ENCODE results near the gene TNNT2.

The TNNT2 gene

GRCh38 chr1:201395936-201396335 lies 18.5 kb upstream of the TNNT2 start:
- no peak overlapping the region for H3K4me3 ChIP-seq (ENCODE audit: low read length)
- no peak for TF ChIP-seq ZNF274 (IDR thresholded peaks at IDR 0.05; ENCODE audit: low read depth, low read length)

DNA sequence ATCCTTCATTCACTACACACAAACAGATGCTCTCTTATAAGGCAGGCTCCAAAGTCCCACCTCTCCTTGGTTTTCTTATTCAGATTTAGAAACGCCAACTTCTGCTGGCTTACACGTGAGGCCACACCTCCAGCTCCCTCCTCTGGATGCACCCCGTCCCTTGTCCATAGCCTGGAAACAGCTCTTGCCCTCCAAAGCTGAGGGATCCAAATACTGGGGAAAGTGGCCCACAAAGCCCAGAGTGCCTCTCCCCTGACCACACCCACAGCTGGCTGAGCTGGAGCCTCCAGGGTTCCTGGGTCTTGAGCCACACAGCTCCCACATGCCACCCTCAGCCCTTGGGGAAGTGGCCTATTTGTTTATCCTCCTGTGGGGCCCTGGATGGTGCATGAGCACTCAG lies 17.1 kb upstream of the TNNT2 start:
- TF ChIP-seq ZNF274 (IDR thresholded peaks at IDR 0.05; ENCODE audit: low read depth, low read length) = no peak

GRCh38 chr1:201393076-201393475 lies 15.6 kb upstream of the TNNT2 start:
- no peak for TF ChIP-seq ZNF274 (IDR thresholded peaks at IDR 0.05; ENCODE audit: low read depth, low read length)
- no peak overlapping the region for H3K4me3 ChIP-seq (ENCODE audit: low read length)

More for the DNA sequence above, 17.1 kb upstream of the TNNT2 start:
- H3K4me3 ChIP-seq (ENCODE audit: low read length) = no peak overlapping the region

DNA sequence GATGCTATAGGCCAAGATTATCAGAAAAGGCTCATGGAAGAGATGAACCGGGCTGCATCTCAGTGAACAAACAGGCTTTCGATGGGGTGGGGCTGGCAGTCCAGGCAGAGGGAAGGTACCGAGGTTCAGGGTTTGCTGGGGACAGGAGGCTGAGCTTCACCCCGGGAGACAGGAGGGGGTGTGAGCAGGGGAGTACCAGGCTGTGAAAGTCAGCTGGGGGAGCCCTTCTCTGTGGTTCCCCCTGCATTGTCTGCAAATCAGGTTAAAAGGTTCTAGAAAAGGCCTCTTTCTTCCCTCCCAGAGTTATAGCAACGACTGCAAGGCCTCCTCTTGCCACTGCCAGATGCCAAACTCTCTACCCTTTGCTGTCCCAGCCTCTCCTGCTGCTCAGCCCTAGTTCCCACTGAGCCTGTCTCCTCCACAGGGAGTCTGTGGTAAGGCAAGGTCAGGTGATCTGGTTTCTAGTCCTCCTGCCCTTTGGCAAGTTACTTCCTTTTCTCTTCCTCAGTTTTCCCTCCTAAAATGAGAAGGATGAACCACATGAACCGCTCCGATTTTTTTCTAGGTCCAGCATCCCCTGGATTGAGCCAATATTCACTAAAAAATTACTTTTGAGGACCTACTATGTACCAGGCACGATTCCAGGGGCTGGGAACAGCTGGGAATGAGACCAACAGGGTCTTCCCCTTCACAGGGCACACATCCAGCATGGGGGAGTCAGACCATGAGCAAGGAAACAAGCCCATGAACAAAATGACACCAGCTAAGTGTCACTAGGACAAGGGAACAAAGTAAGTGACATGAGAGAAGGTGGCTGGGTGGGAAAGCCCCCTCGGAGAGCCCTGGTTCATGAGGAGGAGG lies 14.4 kb upstream of the TNNT2 start:
- no peak overlapping the region for H3K4me3 ChIP-seq (ENCODE audit: low read length)
- no peak for TF ChIP-seq ZNF274 (IDR thresholded peaks at IDR 0.05; ENCODE audit: low read depth, low read length)

GRCh38 chr1:201391225-201391624 lies 13.7 kb upstream of the TNNT2 start:
- TF ChIP-seq ZNF274 (IDR thresholded peaks at IDR 0.05; ENCODE audit: low read depth, low read length) = no peak

DNA sequence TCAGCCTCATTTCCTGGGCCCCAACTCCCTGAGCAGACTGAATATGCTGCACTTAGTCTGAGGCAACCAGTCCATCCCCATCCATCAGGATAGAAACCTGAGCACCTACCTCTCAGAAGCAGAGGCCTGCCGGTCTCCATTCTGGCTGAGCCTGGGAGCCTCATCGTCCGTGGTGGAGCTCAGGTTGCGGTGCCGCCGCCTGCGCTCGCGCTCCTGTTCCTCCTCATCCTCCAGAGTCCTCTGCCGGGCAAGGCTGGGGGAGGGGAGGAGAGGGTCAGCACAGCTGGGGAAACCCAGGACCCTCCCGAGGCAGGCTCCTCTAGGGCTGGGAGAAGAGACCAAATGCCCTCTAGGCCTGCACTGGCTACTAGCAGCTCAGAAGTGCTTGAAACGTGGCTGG lies 11.6 kb upstream of the TNNT2 start:
- H3K4me3 ChIP-seq (ENCODE audit: low read length) = no peak overlapping the region

More at GRCh38 chr1:201391225-201391624, 13.7 kb upstream of the TNNT2 start:
- no peak overlapping the region for H3K4me3 ChIP-seq (ENCODE audit: low read length)

GRCh38 chr1:201386208-201386607 lies 8.7 kb upstream of the TNNT2 start:
- no peak overlapping the region for H3K4me3 ChIP-seq (ENCODE audit: low read length)
- TF ChIP-seq ZNF274 (IDR thresholded peaks at IDR 0.05; ENCODE audit: low read depth, low read length) = no peak

More for the DNA sequence above, 11.6 kb upstream of the TNNT2 start:
- no peak for TF ChIP-seq ZNF274 (IDR thresholded peaks at IDR 0.05; ENCODE audit: low read depth, low read length)

- TF ChIP-seq ZNF274 (IDR thresholded peaks at IDR 0.05; ENCODE audit: low read depth, low read length) = no peak
- no peak overlapping the region for H3K4me3 ChIP-seq (ENCODE audit: low read length)
Observed at GRCh38 chr1:201385299-201385891, 7.9 kb upstream of the TNNT2 start.

GRCh38 chr1:201384406-201384782 lies 6.9 kb upstream of the TNNT2 start:
- H3K4me3 ChIP-seq (ENCODE audit: low read length) = no peak overlapping the region
- no peak for TF ChIP-seq ZNF274 (IDR thresholded peaks at IDR 0.05; ENCODE audit: low read depth, low read length)

- no peak for TF ChIP-seq ZNF274 (IDR thresholded peaks at IDR 0.05; ENCODE audit: low read depth, low read length)
- H3K4me3 ChIP-seq (ENCODE audit: low read length) = no peak overlapping the region
Observed at GRCh38 chr1:201383647-201384405, 6.3 kb upstream of the TNNT2 start.

GRCh38 chr1:201381130-201381529 lies 3.6 kb upstream of the TNNT2 start:
- no peak for TF ChIP-seq ZNF274 (IDR thresholded peaks at IDR 0.05; ENCODE audit: low read depth, low read length)
- no peak overlapping the region for H3K4me3 ChIP-seq (ENCODE audit: low read length)

GRCh38 chr1:201379733-201380242 lies 2.3 kb upstream of the TNNT2 start:
- no peak overlapping the region for H3K4me3 ChIP-seq (ENCODE audit: low read length)
- no peak for TF ChIP-seq ZNF274 (IDR thresholded peaks at IDR 0.05; ENCODE audit: low read depth, low read length)

DNA sequence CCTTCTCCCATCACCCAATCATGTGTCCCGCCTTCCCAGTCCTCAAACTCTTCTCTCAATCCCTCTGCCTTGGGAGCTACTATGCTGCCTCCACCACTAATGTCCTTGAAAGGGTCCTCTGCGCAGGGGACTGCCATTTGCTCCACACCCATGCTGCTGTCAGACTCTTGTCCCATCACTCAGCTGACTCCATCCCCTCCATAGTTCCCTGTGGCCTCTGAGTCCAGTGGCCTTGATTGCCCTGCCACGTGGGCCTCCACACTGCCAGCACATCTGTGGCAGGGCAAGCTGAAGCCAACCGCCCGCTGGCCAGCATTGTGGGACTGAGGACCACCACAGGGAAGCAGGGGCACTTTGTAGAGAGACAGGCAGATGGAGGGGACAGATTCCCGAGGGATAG lies 1.3 kb upstream of the TNNT2 start:
- H3K4me3 ChIP-seq (ENCODE audit: low read length) = no peak overlapping the region
- TF ChIP-seq ZNF274 (IDR thresholded peaks at IDR 0.05; ENCODE audit: low read depth, low read length) = no peak

Data from GM08714 (cell line).